ENCODE measurements around the gene RUBCNL.

DNA sequence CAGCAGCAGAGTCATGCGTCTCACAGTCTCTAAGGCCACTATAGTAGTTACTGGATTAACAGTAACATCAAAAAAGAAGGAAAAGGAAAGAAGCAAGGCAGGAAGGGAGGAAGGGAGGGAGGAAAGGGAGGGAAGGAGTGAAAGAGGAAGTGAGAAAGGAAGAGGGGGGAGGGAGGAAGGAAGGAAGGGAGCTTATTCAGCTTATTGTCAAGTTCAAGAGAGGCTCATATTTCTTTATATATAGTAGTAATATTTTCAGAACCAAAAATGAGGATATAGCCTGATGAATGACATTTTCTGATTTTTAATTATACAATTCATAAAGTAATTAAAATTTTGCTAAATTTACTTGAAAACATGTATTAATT lies 17.7 kb upstream of the RUBCNL start:
- TF ChIP-seq, protein P1, sequence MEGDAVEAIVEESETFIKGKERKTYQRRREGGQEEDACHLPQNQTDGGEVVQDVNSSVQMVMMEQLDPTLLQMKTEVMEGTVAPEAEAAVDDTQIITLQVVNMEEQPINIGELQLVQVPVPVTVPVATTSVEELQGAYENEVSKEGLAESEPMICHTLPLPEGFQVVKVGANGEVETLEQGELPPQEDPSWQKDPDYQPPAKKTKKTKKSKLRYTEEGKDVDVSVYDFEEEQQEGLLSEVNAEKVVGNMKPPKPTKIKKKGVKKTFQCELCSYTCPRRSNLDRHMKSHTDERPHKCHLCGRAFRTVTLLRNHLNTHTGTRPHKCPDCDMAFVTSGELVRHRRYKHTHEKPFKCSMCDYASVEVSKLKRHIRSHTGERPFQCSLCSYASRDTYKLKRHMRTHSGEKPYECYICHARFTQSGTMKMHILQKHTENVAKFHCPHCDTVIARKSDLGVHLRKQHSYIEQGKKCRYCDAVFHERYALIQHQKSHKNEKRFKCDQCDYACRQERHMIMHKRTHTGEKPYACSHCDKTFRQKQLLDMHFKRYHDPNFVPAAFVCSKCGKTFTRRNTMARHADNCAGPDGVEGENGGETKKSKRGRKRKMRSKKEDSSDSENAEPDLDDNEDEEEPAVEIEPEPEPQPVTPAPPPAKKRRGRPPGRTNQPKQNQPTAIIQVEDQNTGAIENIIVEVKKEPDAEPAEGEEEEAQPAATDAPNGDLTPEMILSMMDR (IDR thresholded peaks at IDR 0.05; ENCODE audit: poor library complexity): no peak
- TF ChIP-seq EZH2 (IDR thresholded peaks at IDR 0.05; ENCODE audit: borderline replicate concordance) (no peak), EZH2phosphoT487 (IDR thresholded peaks at IDR 0.05; ENCODE audit: low read depth, severe bottlenecking, unreplicated experiment) (no peak)
